HCT116 (cell line): Measurements from ENCODE around the gene GLI3. TPM values are rescaled to one million over a fixed set of nuclear protein-coding genes. Genes with fewer than 3 reads are reported as not detected.

Experiments
- ATAC-seq: fragments of 200-7000 bp; cut with Tn5 transposase; 2 replicates; pipeline ENCODE4 v1.9.1; 2020; ENCODE audit warnings: mild to moderate bottlenecking, moderate library complexity
- BruUV-seq: library from RNA; stranded (reverse); fragments of 400-500 nt; replicated peaks from 2 replicates; lab custom pipeline; 2021; lab: Mats Ljungman, UMichigan
- CTCF ChIA-PET: fragments of 300-600 bp; sonication (Branson Sonifier 250); formaldehyde crosslinking; loops from one replicate; lab custom pipeline; 2021; ENCODE audit warnings: antibody characterized with exemption; lab: Charles Lee
- POLR2A ChIA-PET: fragments of 300-600, 350-600 bp; sonication (Branson Sonifier 250); formaldehyde crosslinking; loops from one replicate; lab custom pipeline; 2021; ENCODE audit warnings: antibody characterized with exemption; lab: Charles Lee
- RAD21 ChIA-PET, 2 experiments: fragments of 300-600 bp; sonication (Branson Sonifier 250); formaldehyde crosslinking; loops; one replicate each; lab custom pipeline; 2023; ENCODE audit warnings: low total read pairs in 2 of 2; ENCODE audit not compliant: uncharacterized antibody in 2 of 2, unreplicated experiment in 2 of 2, low non-redundant PET in 1 of 2; lab: Charles Lee
- DNase-seq: peaks from one replicate; pipeline ENCODE4 v3.0.0-alpha.2; 2010; ENCODE audit warnings: low read depth, low spot score
- H2AFZ ChIP-seq: fragments of 200-600 bp; shearing (Covaris generic), sonication (generic); 2 replicates; pipeline ENCODE4 v1.6.1; 2017; ENCODE audit warnings: low read depth, mixed run types, mixed read lengths, antibody characterized with exemption, low read length; ENCODE audit not compliant: poor library complexity, severe bottlenecking
- H3K27ac ChIP-seq: 2 replicates; pipeline ENCODE4 v1.5.1; 2012; ENCODE audit warnings: low read depth, low read length
- H3K27me3 ChIP-seq: fragments of 200-600 bp; sonication (generic); 2 replicates; pipeline ENCODE4 v1.6.1; 2016; ENCODE audit warnings: mixed run types, low read length, mixed read lengths; ENCODE audit not compliant: insufficient read depth
- H3K36me3 ChIP-seq, 2 experiments: fragments of 200-500 bp in 1 of 2; fragments of 200-600 bp in 1 of 2; sonication (Bioruptor generic) in 1 of 2; sonication (generic) in 1 of 2; 2 replicates each; pipeline versions ENCODE4 v1.5.1 to v1.6.1; 2014 to 2016; ENCODE audit warnings: low read length in 2 of 2, inconsistent platforms in 1 of 2, mixed read lengths in 1 of 2, mixed run types in 1 of 2; ENCODE audit not compliant: insufficient read depth in 2 of 2, control insufficient read depth in 1 of 2
- H3K4me1 ChIP-seq, 2 experiments: fragments of 200-600 bp in 1 of 2; sonication (generic) in 1 of 2; 2 replicates each; pipeline versions ENCODE4 v1.5.1 to v1.6.1; 2012 to 2017; ENCODE audit warnings: low read length in 2 of 2, inconsistent platforms in 1 of 2, mild to moderate bottlenecking in 1 of 2, mixed read lengths in 1 of 2, mixed run types in 1 of 2, moderate library complexity in 1 of 2; ENCODE audit not compliant: insufficient read depth in 2 of 2, control insufficient read depth in 1 of 2
- H3K4me2 ChIP-seq: fragments of 200-600 bp; sonication (generic); 2 replicates; pipeline ENCODE4 v1.6.1; 2017; ENCODE audit warnings: mixed run types, low read length, mixed read lengths
- H3K4me3 ChIP-seq, 2 experiments: fragments of 200-600 bp in 1 of 2; sonication (generic) in 1 of 2; replicated peaks in 1 of 2; 2 replicates each; pipeline ENCODE4 v1.5.1; 2011 to 2016; ENCODE audit warnings: low read length in 2 of 2, control low read depth in 1 of 2, low read depth in 1 of 2, mild to moderate bottlenecking in 1 of 2, mixed read lengths in 1 of 2, mixed run types in 1 of 2
- H3K79me2 ChIP-seq: fragments of 200-600 bp; sonication (generic); 2 replicates; pipeline ENCODE4 v1.6.1; 2017; ENCODE audit warnings: mild to moderate bottlenecking, mixed run types, low read length, moderate library complexity, mixed read lengths; ENCODE audit not compliant: insufficient read depth
- H3K9ac ChIP-seq: fragments of 200-600 bp; sonication (generic); 2 replicates; pipeline ENCODE4 v1.6.1; 2016; ENCODE audit warnings: low read length, mixed read lengths
- H3K9me2 ChIP-seq: fragments of 200-600 bp; sonication (generic), shearing (Covaris generic); 2 replicates; pipeline ENCODE4 v1.6.1; 2017; ENCODE audit warnings: mixed run types, mild to moderate bottlenecking, moderate library complexity; ENCODE audit not compliant: insufficient read depth
- H3K9me3 ChIP-seq, 2 experiments: fragments of 200-500 bp in 1 of 2; fragments of 200-600 bp in 1 of 2; sonication (Bioruptor generic) in 1 of 2; sonication (generic) in 1 of 2; 2 replicates each; pipeline ENCODE4 v1.6.1; 2014 to 2017; ENCODE audit warnings: low read length in 2 of 2, mixed read lengths in 2 of 2, inconsistent platforms in 1 of 2, low read depth in 1 of 2, mild to moderate bottlenecking in 1 of 2, mixed run types in 1 of 2, moderate library complexity in 1 of 2; ENCODE audit not compliant: control insufficient read depth in 1 of 2, insufficient read depth in 1 of 2
- H4K20me1 ChIP-seq: fragments of 200-600 bp; sonication (generic), shearing (Covaris generic); 2 replicates; pipeline ENCODE4 v1.6.1; 2017; ENCODE audit warnings: mixed run types, mild to moderate bottlenecking, moderate library complexity; ENCODE audit not compliant: insufficient read depth
- CEBPB ChIP-seq: IDR thresholded peaks from 2 replicates; pipeline ENCODE4 v1.6.1; 2012; ENCODE audit warnings: low read depth
- CTCF ChIP-seq, 3 experiments: fragments of 200-600 bp in 1 of 3; sonication (generic) in 1 of 3; IDR thresholded peaks in 2 of 3; conservative IDR thresholded peaks in 1 of 3; 2 replicates each; pipeline ENCODE4 v1.5.1; 2012 to 2017; ENCODE audit warnings: low read depth in 2 of 3, low read length in 2 of 3, antibody characterized with exemption in 1 of 3, borderline replicate concordance in 1 of 3, control low read depth in 1 of 3, mild to moderate bottlenecking in 1 of 3, mixed read lengths in 1 of 3, mixed run types in 1 of 3, moderate library complexity in 1 of 3; ENCODE audit not compliant: insufficient read depth in 1 of 3
- EGR1 ChIP-seq: IDR thresholded peaks from 2 replicates; pipeline ENCODE4 v1.6.1; 2012; ENCODE audit warnings: low read depth
- EZH2phosphoT487 ChIP-seq: fragments of 200-600 bp; IDR thresholded peaks from 2 replicates; pipeline ENCODE4 v1.6.1; 2018; ENCODE audit warnings: antibody characterized with exemption, borderline replicate concordance
- FOSL1 ChIP-seq: IDR thresholded peaks from 2 replicates; pipeline ENCODE4 v1.6.1; 2012; ENCODE audit warnings: low read depth
- MAX ChIP-seq: IDR thresholded peaks from 2 replicates; pipeline ENCODE4 v1.6.1; 2012
- RAD21 ChIP-seq: IDR thresholded peaks from 2 replicates; pipeline ENCODE4 v1.6.1; 2012; ENCODE audit warnings: low read depth, mild to moderate bottlenecking
- REST ChIP-seq: IDR thresholded peaks from 2 replicates; pipeline ENCODE4 v1.6.1; 2012; ENCODE audit warnings: low read depth
- SIN3A ChIP-seq: IDR thresholded peaks from 2 replicates; pipeline ENCODE4 v1.6.1; 2012; ENCODE audit warnings: low read depth
- SP1 ChIP-seq: IDR thresholded peaks from 2 replicates; pipeline ENCODE4 v1.6.1; 2012; ENCODE audit warnings: low read depth
- TCF7L2 ChIP-seq: IDR thresholded peaks from 2 replicates; pipeline ENCODE4 v1.7.0; 2011; ENCODE audit warnings: borderline replicate concordance, inconsistent platforms; ENCODE audit not compliant: insufficient read depth, insufficient read length; ENCODE audit errors: extremely low read depth
- YY1 ChIP-seq: IDR thresholded peaks from 2 replicates; pipeline ENCODE4 v1.6.1; 2011; ENCODE audit warnings: low read length, low read depth, moderate library complexity, mild to moderate bottlenecking; ENCODE audit not compliant: insufficient replicate concordance; ENCODE audit errors: extremely low read depth
- intact Hi-C: fragments of 100-400 bp; cut with micrococcal nuclease; formaldehyde crosslinking; loops from 2 replicates; pipeline ENCODE4 v1.10.0; 2022
- total RNA-seq: library from RNA; stranded (reverse); gene quantifications from one replicate; pipeline ENCODE4 v1.2.1, GENCODE V29; 2021; ENCODE audit not compliant: unreplicated experiment

GLI3 gene
- total RNA-seq, 1 experiment from 2014 or later = 0.07 TPM

GRCh38 chr7:42139751-42140150 is 97.3 kb downstream of the GLI3 start:
- H3K27ac ChIP-seq = no peak overlapping the region
- no peaks in the 10 kb centered on the region; a peak in 1 of 4 replicates for H3K9me3 ChIP-seq
- ChIA-PET RAD21 (no interaction called here), CTCF (no interaction called here), POLR2A (no interaction called here)
- no peaks in the 10 kb centered on the region for H3K4me1 ChIP-seq
- DNase-seq (no peak), ATAC-seq (no peak)
- no peak for TF ChIP-seq SP1
- no peak for TF ChIP-seq RAD21
- TF ChIP-seq FOSL1 = no peak
- no peak for TF ChIP-seq MAX
- no peak for TF ChIP-seq CEBPB
- no peak for TF ChIP-seq EZH2phosphoT487
- TF ChIP-seq YY1 = no peak
- TF ChIP-seq CTCF (IDR thresholded peaks at IDR 0.05 in 2 of 3, conservative IDR thresholded peaks at IDR 0.05 in 1 of 3; ENCODE audit: borderline replicate concordance in 1 of 3, insufficient read depth in 1 of 3, low read depth in 2 of 3, low read length in 2 of 3) = no peak
- no peak for TF ChIP-seq TCF7L2
- TF ChIP-seq SIN3A = no peak
- TF ChIP-seq REST = no peak
- TF ChIP-seq EGR1 = no peak
- no peak overlapping the region for H3K4me2 ChIP-seq
- no peak overlapping the region for H3K4me3 ChIP-seq
- H3K79me2 ChIP-seq = no peaks in the 10 kb centered on the region
- no peaks in the 10 kb centered on the region for H4K20me1 ChIP-seq
- BruUV-seq = no TSS peak
- H2AFZ ChIP-seq = no peak overlapping the region
- no peaks in the 10 kb centered on the region for H3K27me3 ChIP-seq
- no peaks in the 10 kb centered on the region for H3K36me3 ChIP-seq
- H3K9ac ChIP-seq = no peak overlapping the region
- intact Hi-C loops = no loop called here
- H3K9me2 ChIP-seq = no peaks in the 10 kb centered on the region
